Islet precursor cell (in vitro differentiated cells): ENCODE measurements around the gene TNS3.

Experiments
- DNase-seq: peaks from one replicate; pipeline ENCODE4 v3.0.0-alpha.2; 2018

The TNS3 gene

DNA sequence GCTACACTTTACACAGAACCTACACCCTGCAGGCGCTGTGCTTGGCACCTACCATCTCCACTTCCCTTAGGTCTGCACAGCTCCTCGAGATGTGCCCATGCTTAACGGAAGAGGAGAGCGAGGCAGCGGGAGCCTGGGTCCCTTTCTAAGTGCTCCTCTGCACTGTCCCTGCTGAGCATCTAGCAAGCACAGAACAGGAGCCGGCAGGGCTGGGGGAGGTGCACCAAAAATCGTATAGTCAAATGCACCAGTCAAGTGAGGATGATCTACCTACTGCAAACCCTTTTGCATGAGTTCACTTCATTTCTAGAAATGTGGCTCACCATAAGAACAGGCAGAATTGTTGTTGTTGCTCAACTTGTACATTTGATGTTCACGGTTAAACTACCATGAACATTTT is 267.7 kb downstream of the TNS3 start:
- no peak for DNase-seq

DNA sequence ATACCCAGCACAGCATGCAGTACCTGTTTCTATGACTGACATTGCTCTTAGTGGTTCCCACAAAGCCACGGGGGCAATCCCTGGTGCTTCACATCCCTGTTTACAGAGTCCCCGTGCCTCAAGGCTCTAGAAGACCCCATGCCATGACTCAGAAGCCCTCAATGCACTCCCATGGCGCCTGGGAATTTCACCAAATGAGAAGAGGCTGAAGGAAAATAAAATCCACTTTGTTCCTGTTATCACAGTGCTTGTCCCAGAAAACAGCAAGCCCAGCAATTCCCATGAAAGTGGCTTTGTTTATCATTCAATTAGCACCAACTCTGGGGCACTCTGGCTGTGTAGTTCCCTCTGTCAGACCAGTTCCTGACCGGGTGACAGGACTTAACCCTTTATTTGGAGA is 268.3 kb downstream of the TNS3 start:
- peak; percentile 75 for DNase-seq

DNA sequence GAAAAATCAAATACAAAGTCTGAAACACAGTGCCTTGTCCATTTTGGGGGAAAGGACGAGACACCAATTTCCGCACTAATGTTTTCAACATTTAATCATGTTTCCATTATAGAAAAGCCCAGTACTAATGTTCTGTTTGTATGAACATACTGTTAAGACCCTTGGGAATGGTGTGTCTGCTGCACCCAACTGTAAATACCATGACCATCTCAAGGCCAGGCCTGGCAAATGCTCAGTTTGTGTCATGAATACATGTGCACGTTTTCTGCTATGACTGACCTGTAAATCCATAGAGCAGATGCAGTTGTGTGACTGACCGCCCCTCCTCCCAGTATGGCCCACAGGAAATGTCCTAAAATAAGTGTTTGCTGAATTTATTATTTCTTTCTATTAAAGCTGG is 270.0 kb downstream of the TNS3 start:
- DNase-seq: no peak

DNA sequence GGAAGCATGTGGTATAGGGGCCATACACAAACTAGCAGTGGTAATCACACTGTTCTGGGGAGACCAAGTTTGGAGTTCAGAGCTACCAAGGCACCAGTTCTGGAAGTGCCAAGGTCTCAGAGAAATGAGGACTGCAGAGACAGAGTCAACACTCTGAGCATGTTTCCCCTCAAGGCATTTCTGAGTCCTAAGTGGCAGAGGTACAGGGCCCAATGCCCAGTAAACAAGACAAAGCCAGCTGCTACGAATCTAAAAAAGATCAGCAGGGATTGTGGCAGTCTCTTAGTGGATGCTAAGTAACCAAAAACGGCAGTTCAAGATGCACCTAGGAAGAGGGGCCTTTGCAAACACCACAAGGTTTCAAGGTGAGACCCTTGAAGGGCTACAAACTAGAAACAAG is 271.9 kb downstream of the TNS3 start:
- no peak for DNase-seq

DNA sequence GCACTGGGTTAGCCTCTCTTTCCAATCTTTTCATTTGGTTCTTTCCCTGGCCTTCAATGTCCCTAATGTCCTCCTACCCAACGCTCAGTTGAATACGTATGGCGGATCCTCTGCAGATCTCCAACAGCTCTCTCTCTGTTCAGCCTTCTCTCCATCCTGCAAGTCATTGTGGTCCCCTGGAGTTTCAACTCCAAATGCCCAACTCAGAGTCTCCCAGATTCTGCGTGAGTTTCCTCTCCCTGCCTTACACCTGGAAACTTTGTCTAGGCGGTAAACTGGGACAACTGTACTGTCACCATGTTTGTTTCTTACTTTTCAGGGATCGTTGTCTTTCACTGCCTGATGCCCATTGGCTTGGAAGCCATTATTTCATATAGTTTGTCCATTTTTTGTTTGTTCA is 273.1 kb downstream of the TNS3 start:
- DNase-seq: no peak

DNA sequence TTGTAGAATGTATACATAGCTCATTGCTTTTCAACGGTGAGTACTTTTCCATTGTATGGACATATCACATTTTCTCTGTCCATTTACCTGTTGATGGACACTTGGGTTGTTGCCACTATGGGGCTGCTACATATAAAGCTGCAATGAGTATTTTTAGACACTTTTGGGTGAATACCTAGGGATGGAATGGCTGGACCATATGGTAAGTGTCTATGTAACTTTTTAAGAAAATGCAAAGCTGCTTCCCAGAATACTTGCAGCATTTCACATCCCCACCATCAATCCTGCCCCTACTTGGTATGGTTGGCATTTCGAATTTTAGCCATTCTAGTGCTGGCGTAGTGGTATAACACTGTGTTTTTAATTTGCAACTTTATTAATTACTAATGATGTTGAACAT is 274.6 kb downstream of the TNS3 start:
- no peak for DNase-seq

DNA sequence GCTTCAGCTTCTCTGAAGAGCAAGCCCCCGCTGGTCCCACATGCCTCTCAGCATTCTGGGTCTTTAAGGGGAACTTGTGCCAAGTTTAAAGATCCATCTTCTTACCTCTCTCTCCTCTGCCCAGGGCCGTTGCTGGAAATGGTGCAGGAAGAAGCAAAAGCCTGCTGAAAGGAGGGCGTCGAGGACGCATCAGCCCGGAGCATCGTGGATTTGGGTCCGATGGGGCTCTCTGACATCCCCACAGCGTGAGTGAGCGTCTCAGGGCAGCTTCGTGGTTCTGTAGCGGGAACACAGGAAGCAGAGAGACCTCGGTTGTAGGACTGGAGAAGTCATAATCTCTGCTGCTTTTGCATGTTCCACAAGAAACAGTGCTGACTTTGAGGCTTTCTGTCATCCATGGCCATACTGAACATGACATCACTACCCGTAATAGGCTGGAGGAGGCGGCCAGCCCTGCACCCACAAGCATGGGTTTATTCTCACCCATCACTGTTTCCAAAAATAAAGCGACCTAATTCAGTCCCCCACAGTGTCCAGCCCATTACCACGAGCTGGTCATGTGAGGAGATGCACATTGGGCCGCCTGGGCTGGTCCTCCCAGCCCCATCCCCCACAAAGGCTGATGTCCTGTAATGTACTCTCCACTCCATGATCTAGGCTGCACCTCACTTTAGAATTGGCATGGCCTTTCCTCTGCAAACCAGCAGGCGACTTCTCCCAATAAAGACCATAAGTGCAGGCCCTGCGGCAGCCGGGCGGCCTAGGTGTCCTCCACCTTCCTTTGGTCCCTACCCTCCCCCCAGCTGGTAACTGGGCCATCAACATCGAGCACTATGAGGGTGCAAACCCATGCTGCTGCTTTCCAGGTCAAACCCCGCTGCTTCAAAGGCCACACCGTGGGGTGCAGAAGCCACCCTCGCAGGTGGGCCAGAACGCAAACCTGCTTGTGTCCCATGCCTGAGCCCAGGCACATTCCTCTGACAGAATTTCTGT is 276.9 kb downstream of the TNS3 start:
- no peak for DNase-seq

DNA sequence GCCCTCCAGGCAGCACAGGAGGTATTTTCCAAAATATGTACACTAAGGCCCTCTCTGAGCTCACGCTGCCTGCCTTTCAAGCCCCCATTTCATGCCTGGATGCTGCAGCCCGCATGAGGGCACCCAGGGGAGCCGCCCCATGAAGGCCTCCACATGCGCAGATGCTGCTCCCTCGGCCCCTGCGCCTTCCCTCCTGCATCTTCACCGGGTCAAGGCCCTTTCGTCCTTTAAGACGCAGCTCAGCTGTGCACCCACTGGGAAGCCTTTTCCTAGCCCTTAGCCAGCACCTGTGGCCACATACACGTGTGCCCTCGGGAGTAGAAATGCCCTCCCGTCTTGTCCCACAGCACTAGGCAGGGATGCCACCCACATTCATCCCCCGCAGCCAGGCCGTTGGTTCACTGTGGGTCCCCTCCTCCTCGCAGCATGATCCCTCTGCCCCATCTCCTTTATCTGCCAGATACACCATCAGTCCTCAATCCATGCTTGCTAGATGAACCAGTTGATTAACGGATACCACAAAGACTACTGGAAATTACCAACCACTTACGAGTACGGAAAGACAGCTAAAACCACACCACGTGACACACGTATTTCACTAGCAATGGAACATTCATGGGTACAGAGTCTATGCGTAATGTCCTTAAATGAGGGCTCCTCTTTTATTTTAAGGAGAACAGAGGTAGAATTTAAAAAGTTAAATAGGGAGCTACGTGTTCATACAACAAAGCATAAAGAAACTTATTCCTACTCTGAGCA is 278.0 kb downstream of the TNS3 start:
- DNase-seq: no peak

DNA sequence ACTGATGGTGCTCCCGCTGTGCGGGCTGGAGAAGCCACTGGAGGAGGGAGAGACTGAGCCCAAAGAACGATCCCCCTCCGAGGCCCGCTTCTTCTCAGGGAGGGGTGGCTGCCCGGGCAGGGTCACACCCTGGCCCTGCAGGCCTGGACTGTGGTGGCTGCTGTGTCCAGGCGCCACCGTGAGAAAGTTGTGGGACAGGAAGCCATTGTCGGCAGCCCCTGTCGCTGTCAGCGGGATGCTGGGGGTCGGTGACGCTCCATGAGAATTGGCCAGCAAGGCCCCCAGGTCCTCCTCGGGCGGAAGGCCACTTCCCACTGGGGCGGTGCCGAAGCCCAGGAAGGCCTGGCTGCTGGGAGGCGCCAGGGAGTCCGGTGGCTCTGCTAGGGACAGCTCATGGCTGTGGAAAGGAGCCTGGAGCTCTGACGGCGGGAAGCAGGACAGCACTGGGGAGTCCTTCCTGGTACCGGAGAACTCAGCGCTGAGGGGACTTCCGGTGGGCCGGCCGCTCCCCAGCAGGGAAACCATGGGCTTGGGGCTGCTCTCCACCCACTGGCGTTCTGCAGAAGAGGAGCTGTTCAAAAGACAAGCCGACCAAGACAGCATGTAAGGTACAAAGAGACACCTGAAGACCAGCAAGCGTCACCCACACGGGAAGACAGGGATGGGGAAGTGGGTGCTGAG is 278.8 kb downstream of the TNS3 start:
- no peak for DNase-seq

DNA sequence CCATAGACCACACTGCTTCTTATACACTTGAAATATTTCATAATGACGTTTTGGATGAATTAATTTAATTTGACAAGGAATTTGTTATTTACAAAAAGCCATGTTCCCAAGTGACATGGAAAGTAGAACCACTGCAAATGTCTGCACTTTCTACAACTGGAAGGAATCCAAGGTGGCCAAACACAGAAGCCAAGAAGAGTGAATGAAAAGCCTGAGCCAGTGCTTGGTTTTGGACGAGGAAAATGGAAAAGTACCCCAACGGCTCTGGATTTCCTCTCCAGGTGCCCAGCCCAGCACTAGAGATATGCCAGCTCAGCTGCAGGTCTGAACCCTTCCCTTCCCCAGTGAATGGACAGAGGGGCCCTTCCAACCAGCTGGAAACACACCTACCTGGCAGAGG is 279.4 kb downstream of the TNS3 start:
- no peak for DNase-seq

DNA sequence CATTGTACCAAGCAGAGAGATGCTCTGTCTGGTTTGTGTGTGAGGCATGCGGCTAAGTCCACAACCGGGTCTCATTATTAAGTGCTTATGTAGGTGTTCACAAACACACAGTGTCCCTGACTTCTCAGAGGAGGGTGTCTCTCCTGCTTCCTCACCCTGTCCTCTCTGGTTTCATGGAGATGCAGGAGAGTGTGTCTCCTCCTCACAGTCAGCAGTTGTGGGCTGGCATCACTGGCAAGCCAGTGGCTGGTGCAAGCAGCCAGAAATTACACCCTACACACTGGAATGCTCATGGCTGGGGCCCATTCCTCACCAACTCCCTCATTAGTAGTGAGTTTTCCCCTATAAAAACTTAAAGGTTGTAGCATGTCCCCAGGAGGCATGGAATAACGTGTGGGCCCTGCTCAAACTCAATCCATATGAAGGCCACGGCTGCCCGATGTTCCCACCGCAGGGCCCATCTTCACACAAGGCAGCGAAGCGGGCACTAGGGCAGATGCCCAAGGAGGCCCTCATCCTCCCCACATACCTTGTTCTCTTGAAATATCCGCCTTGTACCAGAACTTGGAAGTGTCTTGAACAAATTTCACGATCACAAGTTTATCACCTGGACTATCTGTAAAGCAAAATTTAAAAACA is 280.1 kb downstream of the TNS3 start:
- DNase-seq: no peak

DNA sequence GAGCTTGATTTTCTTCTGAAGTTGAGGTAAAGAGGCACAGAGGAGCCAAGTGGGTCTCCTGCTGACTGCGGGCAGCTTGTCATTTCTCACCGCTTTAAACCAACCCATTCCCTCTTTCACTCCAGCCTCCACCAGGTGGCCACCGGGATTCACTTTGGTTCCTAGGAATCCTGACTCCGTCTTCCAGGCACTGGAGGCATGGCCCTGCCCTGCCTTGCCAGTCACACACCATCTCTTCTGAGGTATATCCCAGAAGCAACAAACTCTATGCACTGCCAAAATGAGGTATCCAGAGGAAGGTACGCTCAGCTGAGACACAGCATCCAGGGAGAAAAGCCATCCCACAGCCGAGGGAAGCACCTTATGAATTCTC is 280.8 kb downstream of the TNS3 start:
- no peak for DNase-seq

DNA sequence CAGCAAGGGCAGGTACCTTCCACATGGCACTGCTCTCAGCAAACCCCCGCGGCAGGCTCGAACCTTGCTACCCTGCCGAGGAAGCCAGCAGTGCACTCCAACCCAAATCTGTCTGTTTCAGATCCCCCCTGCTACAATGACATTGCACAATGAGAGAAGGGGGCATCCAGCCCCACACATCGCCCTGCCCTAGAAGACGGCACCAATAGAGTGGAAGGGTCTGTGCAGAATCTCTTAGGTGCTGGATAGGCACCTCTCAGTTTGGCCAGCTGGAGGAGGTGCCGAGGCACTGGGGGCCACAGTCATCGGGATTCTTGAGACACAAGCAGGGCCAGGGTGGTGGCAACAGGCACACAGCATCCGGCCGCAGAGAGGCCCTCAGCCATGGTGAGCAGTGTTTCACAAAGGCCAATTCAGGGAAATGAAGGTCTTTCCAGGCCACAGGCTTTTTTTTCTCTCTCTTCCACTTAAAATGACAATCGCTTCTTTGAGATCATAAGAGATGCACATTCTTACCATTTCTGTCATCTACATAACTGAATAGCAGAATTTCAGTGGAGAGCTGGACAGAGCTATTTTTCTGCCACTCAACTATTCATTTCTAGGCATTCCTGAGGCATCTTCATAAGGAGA is 281.3 kb downstream of the TNS3 start:
- DNase-seq: no peak

DNA sequence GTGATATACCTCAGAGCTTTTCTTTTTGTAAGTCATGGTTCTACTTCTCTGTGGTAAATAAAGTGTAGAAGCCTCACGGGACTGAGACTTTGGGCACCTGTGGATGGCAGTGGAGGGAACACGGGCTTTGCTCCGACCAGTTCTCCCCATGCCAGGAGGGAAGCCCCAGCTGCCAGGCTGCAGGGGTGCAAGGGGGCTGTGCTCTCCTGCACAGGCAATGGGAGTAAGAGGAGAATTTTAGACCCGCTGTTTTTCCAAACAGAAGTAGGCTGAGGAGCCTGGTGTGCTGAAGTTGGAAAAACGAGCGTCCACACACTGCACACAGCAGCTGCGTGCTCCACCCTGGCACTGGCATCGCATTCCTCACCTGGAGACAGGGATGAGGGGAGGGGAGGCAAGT is 282.4 kb downstream of the TNS3 start:
- DNase-seq: no peak

DNA sequence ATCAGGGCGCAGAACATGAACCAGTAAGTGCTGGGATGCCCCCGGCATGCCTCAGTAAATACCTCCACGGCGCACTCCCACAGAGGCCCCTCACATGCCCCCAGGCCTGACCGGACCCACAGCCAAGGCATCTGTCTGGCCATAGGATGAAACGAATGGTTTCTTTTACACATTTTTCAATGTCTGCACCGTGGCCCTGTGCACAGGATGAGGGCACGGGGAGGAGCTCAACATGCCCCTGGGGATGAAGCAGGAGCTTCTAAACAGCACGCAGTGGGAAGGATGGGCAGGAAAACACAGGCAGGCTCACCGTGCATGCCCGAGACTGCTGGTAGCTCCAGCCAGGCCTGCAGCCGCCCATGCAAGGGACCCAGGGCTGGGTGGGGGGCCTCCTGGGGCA is 283.3 kb downstream of the TNS3 start:
- DNase-seq: peak; percentile 69

DNA sequence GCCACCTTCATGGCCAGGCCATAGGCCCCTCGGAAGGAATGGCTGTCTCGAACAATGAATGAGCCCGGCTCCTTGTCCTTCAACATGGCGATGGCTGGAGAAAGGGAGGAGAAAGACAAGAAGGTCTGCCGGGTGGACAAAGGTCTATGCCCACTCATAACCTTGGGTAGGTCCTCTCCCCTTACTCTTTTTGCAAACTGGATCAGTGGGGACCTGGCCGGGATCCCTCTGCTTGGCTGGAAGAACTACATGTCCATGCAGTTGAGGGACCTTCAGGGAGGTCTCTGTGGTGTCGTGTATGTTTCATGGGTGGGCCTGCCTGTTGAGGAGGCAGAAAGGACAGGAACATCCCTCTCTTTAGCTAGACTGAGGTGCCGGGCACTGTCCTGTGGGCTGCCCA is 284.8 kb downstream of the TNS3 start:
- peak; percentile 35 for DNase-seq

DNA sequence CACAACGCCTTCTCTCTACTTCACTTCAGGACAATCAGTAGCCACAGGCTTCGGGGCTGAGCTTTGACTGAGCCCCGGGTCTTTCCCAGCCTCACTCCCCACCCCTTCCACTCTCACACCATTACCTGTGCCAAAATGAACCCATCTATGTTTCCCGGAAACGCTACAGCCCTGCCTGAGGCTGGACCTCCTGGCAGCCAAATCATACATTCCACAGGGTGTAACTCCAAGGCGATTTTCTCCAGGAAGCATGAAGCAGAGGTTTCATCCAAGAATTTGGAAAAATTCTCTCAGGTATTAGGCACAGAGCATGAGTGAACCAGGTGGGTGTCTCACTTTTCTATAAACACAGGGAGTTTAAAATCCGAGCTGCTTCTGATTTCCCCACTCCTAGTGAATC is 286.3 kb downstream of the TNS3 start:
- peak; percentile 38 for DNase-seq

DNA sequence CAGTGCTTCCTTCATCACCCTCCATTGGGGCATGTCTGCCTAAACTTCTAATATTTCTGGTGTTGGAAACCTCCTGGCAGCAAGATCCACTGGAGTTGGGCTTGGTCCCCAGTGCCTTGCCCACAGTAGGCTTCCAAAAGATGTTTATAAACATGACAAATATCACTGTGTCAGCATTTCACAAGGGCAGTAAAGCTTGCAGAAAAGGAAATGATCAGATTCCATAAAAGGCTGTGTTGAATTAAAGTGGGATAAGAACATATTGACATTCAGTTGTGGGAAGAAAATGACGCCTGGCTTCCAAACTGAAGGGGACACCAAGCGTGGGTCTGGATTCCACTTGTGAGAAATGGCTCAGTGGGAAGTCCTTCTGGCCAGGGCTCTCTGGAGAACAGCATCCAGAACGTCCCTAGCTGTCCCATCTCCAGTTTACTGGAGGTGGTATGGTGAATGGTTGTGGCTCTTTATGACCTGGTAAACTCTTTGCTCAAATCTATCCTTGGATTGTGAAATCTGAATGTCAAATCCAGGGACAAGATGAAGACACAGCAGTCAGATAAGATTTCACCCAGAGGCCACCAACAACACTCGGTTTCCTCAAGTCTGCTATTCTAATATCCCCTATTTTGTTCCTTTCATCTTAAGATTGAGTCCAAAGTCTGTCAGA is 287.2 kb downstream of the TNS3 start:
- DNase-seq: no peak

DNA sequence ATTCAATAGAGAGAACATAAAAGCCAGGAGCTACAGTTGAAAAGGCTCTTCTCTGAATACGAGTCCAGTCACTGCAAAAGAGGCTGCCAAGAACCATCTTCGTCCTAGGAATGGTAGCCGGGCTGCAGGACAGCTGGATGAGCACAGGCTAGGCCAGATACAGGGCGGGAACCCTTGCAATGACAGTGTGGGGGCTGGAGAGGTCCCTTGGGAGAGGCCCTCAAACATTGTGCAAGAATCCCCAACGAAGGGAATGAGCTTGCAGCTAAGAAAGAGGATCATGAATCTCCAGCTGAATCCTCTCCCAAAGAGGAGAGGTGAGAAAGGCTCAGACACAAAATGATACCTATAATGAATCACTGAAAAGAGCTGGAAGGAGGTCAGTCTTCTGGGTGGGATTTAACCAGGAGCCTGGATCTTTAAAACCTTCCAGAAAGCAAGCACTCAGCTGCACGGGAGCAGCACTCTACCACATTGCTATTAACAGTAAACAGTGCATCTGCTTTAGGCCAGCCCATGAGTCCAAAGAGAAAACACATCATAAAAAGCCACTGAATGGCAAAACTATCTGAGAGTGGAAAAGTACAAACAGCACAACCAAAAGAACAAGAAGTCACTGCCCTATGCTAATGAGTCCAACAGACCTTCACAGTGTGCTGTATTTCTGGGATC is 287.9 kb downstream of the TNS3 start:
- no peak for DNase-seq

DNA sequence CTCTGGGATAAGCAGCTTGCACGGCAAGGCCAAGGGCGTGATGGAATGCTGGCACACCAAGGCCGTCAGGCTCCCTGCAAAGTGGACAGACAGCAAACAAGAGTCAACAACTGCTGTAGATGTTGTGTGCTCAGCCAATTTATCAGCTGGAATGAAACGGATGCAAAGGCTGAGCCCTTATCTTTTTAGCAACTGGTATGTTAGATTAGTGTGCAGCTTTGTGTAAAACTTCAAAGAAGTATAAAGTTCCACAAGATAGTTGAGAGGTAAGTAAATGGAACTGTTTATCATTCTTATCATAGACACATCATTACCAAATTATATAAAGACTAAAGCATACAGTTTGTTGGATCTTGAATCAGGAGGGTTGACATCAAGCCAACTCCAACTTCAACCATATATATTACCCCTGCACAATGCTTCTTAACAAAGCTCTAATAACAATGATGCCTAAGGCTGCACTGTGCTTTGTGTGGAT is 289.0 kb downstream of the TNS3 start:
- no peak for DNase-seq

DNA sequence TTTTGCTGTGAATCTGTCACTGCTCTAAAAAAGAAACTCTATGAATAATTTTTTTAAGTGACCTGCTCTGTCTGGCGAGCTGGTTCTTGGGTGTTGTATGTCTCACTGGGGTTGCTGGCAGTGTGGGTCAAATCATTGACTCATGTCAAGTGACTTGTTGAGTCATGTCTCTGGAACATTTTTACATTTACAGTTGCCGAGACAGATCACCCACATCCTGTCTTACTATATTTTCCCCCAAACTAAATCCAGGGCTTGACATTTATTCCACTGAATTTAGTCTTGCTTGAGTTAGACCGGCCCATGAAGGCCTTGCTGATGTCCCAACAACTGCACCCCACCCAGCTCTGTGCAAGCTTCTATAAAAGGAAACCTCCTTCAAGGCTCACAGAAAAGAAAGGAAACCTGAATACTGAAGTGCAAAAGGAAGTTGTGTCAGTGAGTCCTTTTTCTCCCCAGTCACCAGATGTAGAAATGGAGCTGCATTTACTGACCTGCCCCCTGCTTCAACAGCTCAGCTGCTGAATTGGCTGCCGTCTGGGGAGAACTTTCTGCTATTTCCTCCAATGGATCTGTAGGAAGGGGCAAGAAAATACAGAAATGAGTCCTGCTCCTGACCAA is 290.3 kb downstream of the TNS3 start:
- DNase-seq: no peak
